HEK293 (cell line): ENCODE results near the gene ARHGEF37.
A peak's percentile ranks its signal among the peaks of the same experiment; 100 is the strongest.

Source experiments
- CTCF ChIA-PET: fragments of 350-600 bp; formaldehyde crosslinking; extraction: SDS; loops from one replicate; lab custom pipeline; 2021; ENCODE audit warnings: antibody characterized with exemption; lab: Yijun Ruan, JAX
- POLR2A ChIA-PET: fragments of 300-600 bp; formaldehyde crosslinking; extraction: SDS; loops from one replicate; lab custom pipeline; 2020; ENCODE audit warnings: antibody characterized with exemption, inconsistent platforms; lab: Yijun Ruan, JAX
- H3K27ac ChIP-seq: fragments of 200-500 bp; sonication (Bioruptor generic); 2 replicates; pipeline ENCODE4 v1.5.1; 2014; ENCODE audit warnings: low read depth, low read length, control low read depth, inconsistent platforms; ENCODE audit errors: extremely low read depth
- H3K36me3 ChIP-seq, 2 experiments: fragments of 200-500 bp in 1 of 2; sonication (Bioruptor generic) in 1 of 2; 1 replicate in 1 of 2; 2 replicates in 1 of 2; pipeline ENCODE4 v1.5.1; 2014 to 2017; ENCODE audit warnings: inconsistent platforms in 2 of 2, low read length in 2 of 2; ENCODE audit not compliant: control insufficient read depth in 2 of 2, insufficient read depth in 1 of 2
- H3K4me1 ChIP-seq: fragments of 200-500 bp; sonication (Bioruptor generic); 2 replicates; pipeline ENCODE4 v1.5.1; 2014; ENCODE audit warnings: mild to moderate bottlenecking, low read length, inconsistent platforms; ENCODE audit not compliant: control insufficient read depth, insufficient read depth
- H3K4me3 ChIP-seq: 2 replicates; pipeline ENCODE4 v1.5.1; 2011; ENCODE audit warnings: low read depth, mild to moderate bottlenecking, control low read depth, low read length, moderate library complexity
- H3K9me3 ChIP-seq: fragments of 200-500 bp; sonication (Bioruptor generic); 2 replicates; pipeline ENCODE4 v1.5.1; 2014; ENCODE audit warnings: low read depth, low read length, inconsistent platforms; ENCODE audit not compliant: control insufficient read depth, insufficient read depth
- EGR2 ChIP-seq: fragments of 450-650 bp; formaldehyde crosslinking; IDR thresholded peaks from 2 replicates; pipeline ENCODE4 v1.5.1; 2016; ENCODE audit warnings: low read depth, missing biosample characterization, missing genetic modification characterization
- HIC1 ChIP-seq: fragments of 450-650 bp; formaldehyde crosslinking; IDR thresholded peaks from 2 replicates; pipeline ENCODE4 v1.5.1; 2016; ENCODE audit warnings: missing biosample characterization, missing genetic modification characterization
- HOXC10 ChIP-seq: sonication (generic); formaldehyde crosslinking; IDR thresholded peaks from 2 replicates; pipeline ENCODE4 v1.8.1; 2023; ENCODE audit warnings: mild to moderate bottlenecking, missing genetic modification reagents
- KLF1 ChIP-seq: fragments of 450-650 bp; formaldehyde crosslinking; IDR thresholded peaks from 2 replicates; pipeline ENCODE4 v1.5.1; 2016; ENCODE audit warnings: missing biosample characterization, missing genetic modification characterization
- MYNN ChIP-seq: fragments of 450-650 bp; formaldehyde crosslinking; IDR thresholded peaks from 2 replicates; pipeline ENCODE4 v1.5.1; 2016; ENCODE audit warnings: missing biosample characterization, missing genetic modification characterization, borderline replicate concordance
- PRDM1 ChIP-seq: fragments of 450-650 bp; formaldehyde crosslinking; IDR thresholded peaks from 2 replicates; pipeline ENCODE4; 2016; ENCODE audit warnings: missing biosample characterization, missing genetic modification characterization
- SCRT2 ChIP-seq: fragments of 450-650 bp; formaldehyde crosslinking; IDR thresholded peaks from 2 replicates; pipeline ENCODE4 v1.5.1; 2016; ENCODE audit warnings: missing biosample characterization, missing genetic modification characterization
- ZBTB21 ChIP-seq: fragments of 450-650 bp; formaldehyde crosslinking; IDR thresholded peaks from 2 replicates; pipeline ENCODE4 v1.5.1; 2017; ENCODE audit warnings: missing biosample characterization, missing genetic modification characterization
- ZNF112 ChIP-seq: fragments of 450-650 bp; formaldehyde crosslinking; IDR thresholded peaks from 2 replicates; pipeline ENCODE4 v1.5.0; 2017; ENCODE audit warnings: missing biosample characterization, missing genetic modification characterization
- ZNF341 ChIP-seq: fragments of 450-650 bp; formaldehyde crosslinking; IDR thresholded peaks from 2 replicates; pipeline ENCODE4; 2016; ENCODE audit warnings: low read depth, missing biosample characterization, missing genetic modification characterization
- ZNF426 ChIP-seq: fragments of 450-650 bp; formaldehyde crosslinking; IDR thresholded peaks from 2 replicates; pipeline ENCODE4 v1.5.1; 2017; ENCODE audit warnings: missing biosample characterization, missing genetic modification characterization, mild to moderate bottlenecking, inconsistent platforms, moderate library complexity
- ZNF664 ChIP-seq: fragments of 450-650 bp; formaldehyde crosslinking; IDR thresholded peaks from 2 replicates; pipeline ENCODE4 v1.5.1; 2016; ENCODE audit warnings: missing biosample characterization, missing genetic modification characterization
- ZNF692 ChIP-seq: fragments of 450-650 bp; formaldehyde crosslinking; IDR thresholded peaks from 2 replicates; pipeline ENCODE4 v1.5.1; 2016; ENCODE audit warnings: missing biosample characterization, missing genetic modification characterization
- TF ChIP-seq, protein P1 (sequence below): fragments of 450-650 bp; formaldehyde crosslinking; IDR thresholded peaks from 2 replicates; pipeline ENCODE4 v1.5.1; 2016; ENCODE audit warnings: missing biosample characterization, missing genetic modification characterization
- TF ChIP-seq, protein P2 (sequence below): fragments of 450-650 bp; IDR thresholded peaks from 2 replicates; pipeline ENCODE4 v1.5.1; 2018; ENCODE audit warnings: missing biosample characterization, missing genetic modification characterization

ARHGEF37 gene

GRCh38 chr5:149641600-149641999, 60.3 kb downstream of the ARHGEF37 start:
- ChIA-PET POLR2A (no interaction called here), CTCF (interaction anchor here (0.5 to 18.8 kb wide), 6 partner anchors 8 to 319 kb away, joined by 3 to 263 read pairs (median 4); partner anchors contain the start of gene SLC26A2)
- TF ChIP-seq EGR2: no peak
- no peak for TF ChIP-seq ZNF112 (tag by site-specific recombination)
- TF ChIP-seq MYNN (tag by site-specific recombination): no peak
- TF ChIP-seq HIC1 (tag by site-specific recombination): no peak
- TF ChIP-seq HOXC10 (CRISPR knock-in tag): no peak
- 0 out of 2 replicates have a peak, but pooled peaks have one; percentile 20 for TF ChIP-seq KLF1 (tag by site-specific recombination)
- TF ChIP-seq ZNF692 (tag by site-specific recombination): no peak

GRCh38 chr5:149643781-149644180, 62.5 kb downstream of the ARHGEF37 start:
- CTCF ChIA-PET: interaction anchor here (0.7 to 18.8 kb wide), 7 partner anchors 23 to 687 kb away, joined by 3 to 263 read pairs (median 3); no protein-coding TSS in a partner anchor
- H3K4me3 ChIP-seq: no peak overlapping the region
- no peaks in the 10 kb centered on the region for H3K9me3 ChIP-seq
- H3K27ac ChIP-seq: no peak overlapping the region
- H3K4me1 ChIP-seq: peaks cover 4% of the 10 kb centered on the region; the same call in 1 of the 2 replicates
- POLR2A ChIA-PET: no interaction called here
- H3K36me3 ChIP-seq: no peaks in the 10 kb centered on the region
- TF ChIP-seq SCRT2 (tag by site-specific recombination) (no peak), PRDM1 (peak; percentile 43; the same call in 1 of the 2 replicates), ZNF426 (tag by site-specific recombination) (no peak), ZBTB21 (tag by site-specific recombination) (no peak)
- TF ChIP-seq, protein P1, sequence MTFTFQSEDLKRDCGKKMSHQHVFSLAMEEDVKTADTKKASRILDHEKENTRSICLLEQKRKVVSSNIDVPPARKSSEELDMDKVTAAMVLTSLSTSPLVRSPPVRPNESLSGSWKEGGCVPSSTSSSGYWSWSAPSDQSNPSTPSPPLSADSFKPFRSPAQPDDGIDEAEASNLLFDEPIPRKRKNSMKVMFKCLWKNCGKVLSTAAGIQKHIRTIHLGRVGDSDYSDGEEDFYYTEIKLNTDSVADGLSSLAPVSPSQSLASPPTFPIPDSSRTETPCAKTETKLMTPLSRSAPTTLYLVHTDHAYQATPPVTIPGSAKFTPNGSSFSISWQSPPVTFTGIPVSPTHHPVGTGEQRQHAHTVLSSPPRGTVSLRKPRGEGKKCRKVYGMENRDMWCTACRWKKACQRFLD: no peak
- TF ChIP-seq, protein P2, sequence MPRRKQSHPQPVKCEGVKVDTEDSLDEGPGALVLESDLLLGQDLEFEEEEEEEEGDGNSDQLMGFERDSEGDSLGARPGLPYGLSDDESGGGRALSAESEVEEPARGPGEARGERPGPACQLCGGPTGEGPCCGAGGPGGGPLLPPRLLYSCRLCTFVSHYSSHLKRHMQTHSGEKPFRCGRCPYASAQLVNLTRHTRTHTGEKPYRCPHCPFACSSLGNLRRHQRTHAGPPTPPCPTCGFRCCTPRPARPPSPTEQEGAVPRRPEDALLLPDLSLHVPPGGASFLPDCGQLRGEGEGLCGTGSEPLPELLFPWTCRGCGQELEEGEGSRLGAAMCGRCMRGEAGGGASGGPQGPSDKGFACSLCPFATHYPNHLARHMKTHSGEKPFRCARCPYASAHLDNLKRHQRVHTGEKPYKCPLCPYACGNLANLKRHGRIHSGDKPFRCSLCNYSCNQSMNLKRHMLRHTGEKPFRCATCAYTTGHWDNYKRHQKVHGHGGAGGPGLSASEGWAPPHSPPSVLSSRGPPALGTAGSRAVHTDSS (tag by site-specific recombination): no peak

More at GRCh38 chr5:149641600-149641999, 60.3 kb downstream of the ARHGEF37 start:
- Histone ChIP-seq H3K27ac (no peak overlapping the region), H3K36me3 (no peaks in the 10 kb centered on the region), H3K4me3 (no peak overlapping the region), H3K9me3 (no peaks in the 10 kb centered on the region), H3K4me1 (0 out of 2 replicates have a peak, but pooled peaks cover under 1% of the 10 kb centered on the region)

- peaks cover 4% of the 10 kb centered on the region; the same call in 1 of the 2 replicates for H3K4me1 ChIP-seq
- H3K4me3 ChIP-seq: no peak overlapping the region
- ChIA-PET POLR2A (interaction anchor here (0.7 kb wide), 1 partner anchor 186 kb away, joined by 3 read pairs; no protein-coding TSS in a partner anchor), CTCF (interaction anchor here (0.5 to 18.8 kb wide), 9 partner anchors 12 to 346 kb away, joined by 3 to 263 read pairs (median 5); no protein-coding TSS in a partner anchor)
- H3K27ac ChIP-seq: no peak overlapping the region
- no peaks in the 10 kb centered on the region for H3K9me3 ChIP-seq
- TF ChIP-seq ZNF341: no peak
- peak; percentile 50; the same call in 1 of the 2 replicates for TF ChIP-seq ZNF664 (tag by site-specific recombination)
- TF ChIP-seq, all 188 proteins: peak for 1
- no peaks in the 10 kb centered on the region for H3K36me3 ChIP-seq
These were observed 63.3 kb downstream of the ARHGEF37 start for GRCh38 chr5:149644629-149645028.
